ENCODE results near the gene BCAP31.

BCAP31 gene

DNA sequence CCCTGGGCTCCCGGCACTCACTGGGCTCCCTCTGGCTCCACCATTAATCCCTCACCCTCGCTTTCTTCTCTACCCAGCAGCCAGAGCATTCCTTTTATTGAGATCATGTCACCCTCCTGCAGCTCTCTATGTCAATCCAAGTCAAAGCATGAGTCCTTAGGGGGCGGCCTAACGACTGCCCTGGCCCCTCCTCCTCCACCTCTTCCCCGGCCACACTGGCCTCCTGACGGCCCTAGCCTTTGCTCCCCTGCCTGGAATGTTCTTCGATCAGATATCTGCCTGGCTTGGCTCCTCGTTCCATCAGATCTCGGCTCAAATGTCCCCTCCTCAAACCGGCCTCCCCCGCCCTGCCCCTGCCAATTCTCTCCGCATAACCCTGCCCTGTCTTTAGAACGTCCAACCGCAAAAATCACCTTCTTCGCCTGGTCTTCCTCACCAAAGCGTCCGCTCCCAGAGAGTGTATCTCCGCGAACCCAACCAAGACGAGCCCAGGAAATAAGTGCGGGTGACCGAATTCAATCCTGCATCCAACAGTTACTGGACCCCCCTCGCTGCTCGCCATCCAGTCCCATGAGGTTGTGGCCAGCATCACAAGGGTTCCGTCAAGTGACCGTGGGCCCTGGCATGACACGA, 49.9 kb downstream of the BCAP31 start:
- Histone ChIP-seq H3K4me3 (ENCODE audit: insufficient read depth, low read depth, low read length, poor library complexity, severe bottlenecking) (no peak overlapping the region), H3K27ac (ENCODE audit: insufficient read depth, low read length, poor library complexity, severe bottlenecking) (no peak overlapping the region), H3K9me3 (ENCODE audit: control insufficient read depth, low read length) (no peaks in the 10 kb centered on the region), H3K4me1 (ENCODE audit: control insufficient read depth, insufficient read depth, low read length, poor library complexity, severe bottlenecking) (no peaks in the 10 kb centered on the region), H3K36me3 (ENCODE audit: control insufficient read depth, insufficient read depth, low read length) (no peaks in the 10 kb centered on the region), H3K27me3 (replicated peaks; ENCODE audit: control insufficient read depth, insufficient read depth, low read length, poor library complexity, severe bottlenecking) (no peaks in the 10 kb centered on the region)
- DNase-seq, result no peak

DNA sequence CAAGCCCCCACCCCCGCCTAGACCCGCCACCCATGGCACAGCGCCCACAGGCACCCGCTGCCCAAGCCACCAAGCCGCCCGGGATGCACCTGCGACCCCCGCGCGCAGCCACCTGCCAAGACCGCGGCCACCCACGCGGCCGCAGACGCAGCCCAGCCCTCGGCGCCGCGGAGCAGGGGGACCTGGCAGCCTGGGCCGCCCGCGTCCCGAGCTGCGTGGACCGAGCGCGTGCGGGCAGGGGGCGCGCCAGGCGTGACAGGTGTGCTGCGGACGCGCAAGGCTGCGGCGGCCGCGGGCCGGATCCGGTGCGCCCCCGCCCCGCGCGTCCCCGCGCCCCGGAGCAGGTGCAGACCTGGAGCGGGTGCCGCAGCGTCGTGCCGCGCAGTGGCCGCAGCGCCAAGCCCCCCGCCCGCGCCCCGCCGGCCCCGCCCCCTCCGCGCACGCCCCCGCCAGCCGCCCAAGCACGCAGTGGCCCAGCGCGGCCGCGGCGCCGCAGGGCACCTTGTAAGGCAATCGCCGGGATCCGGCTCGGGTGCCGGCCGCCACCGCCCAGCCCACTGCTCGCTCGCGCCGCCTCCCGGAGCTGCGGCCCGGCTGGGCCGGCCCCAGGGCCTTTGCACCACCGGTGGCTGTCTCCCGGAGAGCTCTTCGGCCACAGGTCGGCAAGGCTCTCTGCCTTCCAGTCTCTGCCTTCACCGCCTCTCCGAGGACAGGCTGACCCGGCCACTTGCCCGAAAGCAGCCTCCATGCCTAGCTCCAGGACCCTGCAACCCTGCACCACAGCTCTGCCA, 50.6 kb downstream of the BCAP31 start, which contains the start of gene PNCK:
Gene PNCK, minus strand, starts transcription at position 386 of the 791 bp plus-strand sequence. CDS start 737 bp downstream, outside the sequence.
- H3K9me3 ChIP-seq (ENCODE audit: control insufficient read depth, low read length), result no peaks in the 10 kb centered on the region
- H3K4me1 ChIP-seq (ENCODE audit: control insufficient read depth, insufficient read depth, low read length, poor library complexity, severe bottlenecking), result no peaks in the 10 kb centered on the region
- H3K36me3 ChIP-seq (ENCODE audit: control insufficient read depth, insufficient read depth, low read length), result no peaks in the 10 kb centered on the region
- no peak for DNase-seq
- no peaks in the 10 kb centered on the region for H3K27me3 ChIP-seq (replicated peaks; ENCODE audit: control insufficient read depth, insufficient read depth, low read length, poor library complexity, severe bottlenecking)
- H3K27ac ChIP-seq (ENCODE audit: insufficient read depth, low read length, poor library complexity, severe bottlenecking), result no peak within 1 kb of the TSS
- no peak within 1 kb of the TSS for H3K4me3 ChIP-seq (ENCODE audit: insufficient read depth, low read depth, low read length, poor library complexity, severe bottlenecking)

DNA sequence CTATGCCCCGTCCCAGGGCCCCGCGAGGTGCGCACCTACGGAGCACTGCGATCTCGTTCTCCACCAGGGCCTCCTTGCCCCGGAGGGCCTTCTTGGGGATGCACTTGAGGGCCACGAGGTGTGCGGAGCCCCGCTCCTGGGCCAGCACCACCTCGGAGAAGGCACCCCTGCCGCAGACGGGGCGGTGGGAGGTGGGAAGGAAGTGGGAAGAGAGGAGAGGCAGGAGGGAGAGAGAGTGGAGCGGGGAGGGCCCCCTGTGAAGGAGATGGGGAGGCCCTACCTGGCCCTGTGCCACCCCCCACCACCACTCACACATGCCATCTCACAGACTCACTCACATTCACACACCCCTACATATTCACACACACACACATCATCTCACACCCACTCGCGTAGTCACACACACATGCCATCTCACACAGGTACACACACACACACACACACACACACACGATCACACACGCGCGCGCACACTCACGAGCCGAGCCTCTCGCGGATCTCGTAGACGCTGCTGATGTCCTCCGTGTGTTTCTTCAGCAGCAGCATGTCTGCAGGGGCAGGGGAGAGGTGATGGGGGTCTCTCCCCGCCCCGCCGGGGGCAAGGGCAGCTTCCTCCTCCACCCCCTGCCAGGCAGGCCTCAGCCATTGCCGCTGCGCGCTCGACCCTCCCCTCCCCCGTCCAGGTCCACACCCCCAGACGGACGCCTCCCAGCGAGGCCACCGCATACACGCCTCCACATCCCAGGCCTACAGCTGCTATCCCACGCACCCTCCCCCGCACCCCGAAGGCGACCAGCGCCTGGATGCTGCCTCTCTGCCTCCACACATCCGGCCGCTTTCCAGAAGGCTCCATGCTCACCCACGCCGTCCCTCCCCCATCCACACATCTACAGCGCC, 51.4 kb downstream of the BCAP31 start:
- Histone ChIP-seq H3K36me3 (ENCODE audit: control insufficient read depth, insufficient read depth, low read length) (no peaks in the 10 kb centered on the region), H3K4me3 (ENCODE audit: insufficient read depth, low read depth, low read length, poor library complexity, severe bottlenecking) (no peak overlapping the region), H3K9me3 (ENCODE audit: control insufficient read depth, low read length) (no peaks in the 10 kb centered on the region), H3K27ac (ENCODE audit: insufficient read depth, low read length, poor library complexity, severe bottlenecking) (no peak overlapping the region), H3K27me3 (replicated peaks; ENCODE audit: control insufficient read depth, insufficient read depth, low read length, poor library complexity, severe bottlenecking) (no peaks in the 10 kb centered on the region), H3K4me1 (ENCODE audit: control insufficient read depth, insufficient read depth, low read length, poor library complexity, severe bottlenecking) (no peaks in the 10 kb centered on the region)
- no peak for DNase-seq

- H3K36me3 ChIP-seq (ENCODE audit: control insufficient read depth, insufficient read depth, low read length), result no peaks in the 10 kb centered on the region
- no peaks in the 10 kb centered on the region for H3K9me3 ChIP-seq (ENCODE audit: control insufficient read depth, low read length)
- H3K27me3 ChIP-seq (replicated peaks; ENCODE audit: control insufficient read depth, insufficient read depth, low read length, poor library complexity, severe bottlenecking), result no peaks in the 10 kb centered on the region
- H3K27ac ChIP-seq (ENCODE audit: insufficient read depth, low read length, poor library complexity, severe bottlenecking), result no peak overlapping the region
- DNase-seq, result no peak
- no peaks in the 10 kb centered on the region for H3K4me1 ChIP-seq (ENCODE audit: control insufficient read depth, insufficient read depth, low read length, poor library complexity, severe bottlenecking)
- no peak overlapping the region for H3K4me3 ChIP-seq (ENCODE audit: insufficient read depth, low read depth, low read length, poor library complexity, severe bottlenecking)
Observed at GRCh38 chrX:153671589-153672530, 52.3 kb downstream of the BCAP31 start.

GRCh38 chrX:153670748-153671588, 53.2 kb downstream of the BCAP31 start:
- no peaks in the 10 kb centered on the region for H3K27me3 ChIP-seq (replicated peaks; ENCODE audit: control insufficient read depth, insufficient read depth, low read length, poor library complexity, severe bottlenecking)
- DNase-seq, result no peak
- no peaks in the 10 kb centered on the region for H3K9me3 ChIP-seq (ENCODE audit: control insufficient read depth, low read length)
- no peak overlapping the region for H3K27ac ChIP-seq (ENCODE audit: insufficient read depth, low read length, poor library complexity, severe bottlenecking)
- H3K4me1 ChIP-seq (ENCODE audit: control insufficient read depth, insufficient read depth, low read length, poor library complexity, severe bottlenecking), result no peaks in the 10 kb centered on the region
- H3K4me3 ChIP-seq (ENCODE audit: insufficient read depth, low read depth, low read length, poor library complexity, severe bottlenecking), result no peak overlapping the region
- no peaks in the 10 kb centered on the region for H3K36me3 ChIP-seq (ENCODE audit: control insufficient read depth, insufficient read depth, low read length)

- Histone ChIP-seq H3K27ac (ENCODE audit: insufficient read depth, low read length, poor library complexity, severe bottlenecking) (no peak overlapping the region), H3K9me3 (ENCODE audit: control insufficient read depth, low read length) (no peaks in the 10 kb centered on the region), H3K4me3 (ENCODE audit: insufficient read depth, low read depth, low read length, poor library complexity, severe bottlenecking) (no peak overlapping the region), H3K4me1 (ENCODE audit: control insufficient read depth, insufficient read depth, low read length, poor library complexity, severe bottlenecking) (no peaks in the 10 kb centered on the region), H3K27me3 (replicated peaks; ENCODE audit: control insufficient read depth, insufficient read depth, low read length, poor library complexity, severe bottlenecking) (no peaks in the 10 kb centered on the region), H3K36me3 (ENCODE audit: control insufficient read depth, insufficient read depth, low read length) (no peaks in the 10 kb centered on the region)
- no peak for DNase-seq
Observed at GRCh38 chrX:153669901-153670731, 54.1 kb downstream of the BCAP31 start.

DNA sequence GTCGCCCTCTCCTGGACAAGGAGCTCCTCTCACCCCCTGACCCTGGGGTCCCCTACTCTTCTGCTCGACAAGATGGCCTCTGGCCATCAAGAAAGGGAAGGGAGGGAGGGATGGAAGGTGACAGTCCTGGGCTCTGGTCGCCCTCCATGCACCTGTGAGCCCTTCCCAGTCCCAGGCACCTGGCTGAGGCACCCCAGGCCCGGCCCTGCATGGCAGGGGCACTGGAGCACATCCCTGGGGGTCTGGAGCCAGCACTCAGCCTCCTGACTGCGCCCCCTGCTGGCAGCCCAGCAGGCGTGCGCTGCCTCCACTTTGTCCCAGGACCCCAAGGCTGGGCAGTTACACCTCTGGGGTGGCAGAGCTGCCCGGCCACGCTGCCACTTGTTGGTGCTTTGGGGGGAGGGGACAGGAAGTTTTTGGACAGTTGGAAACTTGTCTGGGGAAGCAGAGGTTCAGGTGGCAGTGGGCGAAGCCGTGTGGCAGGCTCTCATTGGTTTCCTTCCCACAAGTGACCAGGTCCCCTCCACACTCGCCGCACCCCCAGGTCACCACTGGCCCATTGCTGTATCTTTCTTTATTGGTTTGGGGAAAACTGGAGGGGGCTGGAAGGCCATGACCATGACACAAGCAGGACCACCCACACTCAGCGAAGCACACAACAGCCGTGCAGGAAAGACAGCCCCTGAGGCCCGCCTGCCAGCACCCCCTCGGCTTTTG, 54.9 kb downstream of the BCAP31 start:
- H3K4me3 ChIP-seq (ENCODE audit: insufficient read depth, low read depth, low read length, poor library complexity, severe bottlenecking), result no peak overlapping the region
- no peaks in the 10 kb centered on the region for H3K9me3 ChIP-seq (ENCODE audit: control insufficient read depth, low read length)
- peak in 1 of 3 donors; percentile 8 for DNase-seq
- no peaks in the 10 kb centered on the region for H3K4me1 ChIP-seq (ENCODE audit: control insufficient read depth, insufficient read depth, low read length, poor library complexity, severe bottlenecking)
- no peaks in the 10 kb centered on the region for H3K27me3 ChIP-seq (replicated peaks; ENCODE audit: control insufficient read depth, insufficient read depth, low read length, poor library complexity, severe bottlenecking)
- H3K36me3 ChIP-seq (ENCODE audit: control insufficient read depth, insufficient read depth, low read length), result no peaks in the 10 kb centered on the region
- no peak overlapping the region for H3K27ac ChIP-seq (ENCODE audit: insufficient read depth, low read length, poor library complexity, severe bottlenecking)
